Measurements from ENCODE around the gene SPOCK3. TPM values are rescaled to one million over a fixed set of nuclear protein-coding genes. Genes with fewer than 3 reads are reported as not detected.

Gene SPOCK3
- polyA plus RNA-seq, 2 donors, result 0.04 to 0.08 TPM

DNA sequence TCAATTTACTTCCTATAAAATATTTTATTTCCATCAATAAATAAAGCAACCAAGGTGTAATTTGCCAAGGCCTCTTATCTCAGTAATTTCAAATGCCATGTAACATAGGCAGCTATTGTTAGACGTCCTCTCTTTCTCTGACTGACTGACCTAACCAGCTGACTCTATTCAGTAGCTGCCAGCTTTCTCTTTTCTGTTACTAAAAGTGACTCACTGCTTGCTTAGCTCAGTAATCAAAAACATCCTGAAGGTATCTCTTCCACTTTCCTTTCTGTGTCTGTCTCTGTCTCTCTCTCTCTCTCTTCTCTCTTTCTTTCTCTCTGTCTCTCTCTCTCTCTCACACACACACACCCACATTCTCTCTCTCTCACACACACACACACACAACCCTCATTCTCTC, 134.2 kb downstream of the SPOCK3 start:
- Histone ChIP-seq H3K36me3 (ENCODE audit: control insufficient read depth in 2 of 2, insufficient read depth in 2 of 2, low read length in 1 of 2) (no peaks in the 10 kb centered on the region), H3K4me1 (ENCODE audit: control insufficient read depth in 2 of 2, insufficient read depth in 2 of 2, low read length in 1 of 2) (no peaks in the 10 kb centered on the region), H3K9me3 (ENCODE audit: control insufficient read depth in 2 of 2, insufficient read depth in 1 of 2, low read depth in 1 of 2, low read length in 1 of 2) (no peaks in the 10 kb centered on the region), H3K4me3 (ENCODE audit: low read depth in 1 of 2, low read length in 2 of 2) (no peak overlapping the region), H3K27ac (ENCODE audit: low read depth in 2 of 2, low read length in 1 of 2) (no peak overlapping the region), H3K27me3 (ENCODE audit: control insufficient read depth in 1 of 2, insufficient read depth in 2 of 2, low read length in 2 of 2) (no peaks in the 10 kb centered on the region)
- WGBS, 2 donors, result 10 to 16% methylated on average over 1 of the region's 1 CpG

DNA sequence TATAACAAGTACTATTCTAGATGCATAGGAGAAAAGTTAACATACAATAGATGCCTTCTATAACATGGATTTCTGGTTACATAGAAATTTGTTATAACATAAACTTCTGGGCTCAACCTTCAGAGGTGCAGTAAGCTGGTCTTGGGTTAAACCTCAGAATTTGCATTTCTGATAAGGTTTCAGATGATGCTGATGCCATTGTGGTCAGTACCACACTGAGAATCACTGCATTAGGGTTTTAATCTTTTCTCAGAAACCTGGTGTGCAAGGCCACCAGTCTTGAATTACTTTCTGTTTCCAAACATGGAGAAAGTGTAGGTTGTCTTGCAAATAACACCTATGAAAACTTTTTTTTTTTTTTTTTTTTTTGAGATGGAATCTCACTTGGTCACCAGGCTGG, 146.2 kb downstream of the SPOCK3 start:
- Histone ChIP-seq H3K27ac (ENCODE audit: low read depth in 2 of 2, low read length in 1 of 2) (no peak overlapping the region), H3K36me3 (ENCODE audit: control insufficient read depth in 2 of 2, insufficient read depth in 2 of 2, low read length in 1 of 2) (no peaks in the 10 kb centered on the region), H3K9me3 (ENCODE audit: control insufficient read depth in 2 of 2, insufficient read depth in 1 of 2, low read depth in 1 of 2, low read length in 1 of 2) (no peaks in the 10 kb centered on the region), H3K4me3 (ENCODE audit: low read depth in 1 of 2, low read length in 2 of 2) (no peak overlapping the region), H3K27me3 (ENCODE audit: control insufficient read depth in 1 of 2, insufficient read depth in 2 of 2, low read length in 2 of 2) (no peaks in the 10 kb centered on the region), H3K4me1 (ENCODE audit: control insufficient read depth in 2 of 2, insufficient read depth in 2 of 2, low read length in 1 of 2) (no peaks in the 10 kb centered on the region)

DNA sequence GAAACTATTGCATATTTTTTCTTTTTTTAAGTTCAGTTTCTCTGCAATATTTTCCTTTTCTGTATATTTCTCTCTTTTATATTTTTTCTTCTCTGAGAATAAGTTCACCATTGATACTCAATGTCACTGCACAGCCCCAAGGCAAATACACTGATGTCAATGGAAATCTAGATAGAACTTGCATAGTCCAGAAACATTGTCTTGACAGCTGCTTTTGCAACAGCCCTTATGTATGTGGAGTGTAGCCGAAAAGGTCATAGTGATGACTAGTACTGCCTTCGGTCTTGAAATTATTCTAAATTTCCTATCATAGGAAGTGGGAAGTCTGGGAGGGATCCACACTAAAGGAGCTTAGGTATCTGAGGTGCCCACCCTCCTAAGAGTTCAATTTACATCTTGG, 150.0 kb downstream of the SPOCK3 start:
- 86 to 92% methylated on average over 2 of the region's 2 CpGs for WGBS, 2 donors
- H3K4me3 ChIP-seq (ENCODE audit: low read depth in 1 of 2, low read length in 2 of 2), result no peak overlapping the region
- H3K9me3 ChIP-seq (ENCODE audit: control insufficient read depth in 2 of 2, insufficient read depth in 1 of 2, low read depth in 1 of 2, low read length in 1 of 2), result no peaks in the 10 kb centered on the region
- no peaks in the 10 kb centered on the region for H3K36me3 ChIP-seq (ENCODE audit: control insufficient read depth in 2 of 2, insufficient read depth in 2 of 2, low read length in 1 of 2)
- H3K4me1 ChIP-seq (ENCODE audit: control insufficient read depth in 2 of 2, insufficient read depth in 2 of 2, low read length in 1 of 2), result no peaks in the 10 kb centered on the region
- no peak overlapping the region for H3K27ac ChIP-seq (ENCODE audit: low read depth in 2 of 2, low read length in 1 of 2)
- no peaks in the 10 kb centered on the region for H3K27me3 ChIP-seq (ENCODE audit: control insufficient read depth in 1 of 2, insufficient read depth in 2 of 2, low read length in 2 of 2)

DNA sequence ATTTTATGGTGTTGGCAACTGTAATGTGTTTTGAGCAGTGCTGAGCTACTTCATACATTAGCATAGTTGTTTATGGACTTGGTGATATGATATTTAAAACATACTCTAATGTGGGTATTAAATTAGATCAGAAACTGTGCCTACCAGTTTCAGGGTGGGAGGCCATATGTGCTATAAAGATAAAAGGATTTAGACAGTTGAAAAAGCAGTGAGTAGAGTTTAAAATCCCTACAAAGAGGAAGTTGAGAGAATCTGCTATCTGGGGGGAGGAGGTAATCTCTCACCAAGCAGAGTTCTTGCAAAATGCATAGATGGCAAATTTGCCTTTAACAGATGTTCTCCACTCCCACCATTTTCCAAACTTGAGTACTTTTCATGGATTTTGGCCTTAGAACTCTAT, 154.5 kb downstream of the SPOCK3 start:
- no peak overlapping the region for H3K4me3 ChIP-seq (ENCODE audit: low read depth in 1 of 2, low read length in 2 of 2)
- no peak overlapping the region for H3K27ac ChIP-seq (ENCODE audit: low read depth in 2 of 2, low read length in 1 of 2)
- no peaks in the 10 kb centered on the region for H3K9me3 ChIP-seq (ENCODE audit: control insufficient read depth in 2 of 2, insufficient read depth in 1 of 2, low read depth in 1 of 2, low read length in 1 of 2)
- H3K4me1 ChIP-seq (ENCODE audit: control insufficient read depth in 2 of 2, insufficient read depth in 2 of 2, low read length in 1 of 2), result no peaks in the 10 kb centered on the region
- no peaks in the 10 kb centered on the region for H3K27me3 ChIP-seq (ENCODE audit: control insufficient read depth in 1 of 2, insufficient read depth in 2 of 2, low read length in 2 of 2)
- H3K36me3 ChIP-seq (ENCODE audit: control insufficient read depth in 2 of 2, insufficient read depth in 2 of 2, low read length in 1 of 2), result no peaks in the 10 kb centered on the region

DNA sequence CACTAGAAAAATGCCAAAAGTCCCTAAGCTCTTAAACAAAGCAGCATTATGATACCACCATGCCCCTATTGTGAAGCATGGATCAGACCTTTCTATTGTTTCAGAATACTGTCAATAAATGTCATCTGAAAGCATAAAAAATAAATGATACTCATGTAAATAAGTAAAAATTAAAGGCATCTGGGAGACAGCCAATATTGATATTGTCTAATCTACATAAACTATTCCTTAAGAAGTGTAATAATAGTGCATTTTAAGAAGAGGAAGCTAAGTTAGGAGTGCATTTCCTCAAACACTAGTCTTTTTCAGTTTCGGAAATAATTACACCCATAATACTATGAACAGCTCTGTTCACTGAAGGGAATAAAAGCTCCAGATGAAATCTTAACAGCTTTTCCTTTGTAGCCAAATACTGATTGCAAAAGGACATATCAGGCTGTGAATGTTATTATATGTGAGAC, 181.6 kb downstream of the SPOCK3 start:
- H3K4me1 ChIP-seq (ENCODE audit: control insufficient read depth in 2 of 2, insufficient read depth in 2 of 2, low read length in 1 of 2), result no peaks in the 10 kb centered on the region
- 62 to 64% methylated on average over 1 of the region's 1 CpG for WGBS, 2 donors
- no peak overlapping the region for H3K27ac ChIP-seq (ENCODE audit: low read depth in 2 of 2, low read length in 1 of 2)
- no peaks in the 10 kb centered on the region for H3K36me3 ChIP-seq (ENCODE audit: control insufficient read depth in 2 of 2, insufficient read depth in 2 of 2, low read length in 1 of 2)
- H3K4me3 ChIP-seq (ENCODE audit: low read depth in 1 of 2, low read length in 2 of 2), result no peak overlapping the region
- H3K27me3 ChIP-seq (ENCODE audit: control insufficient read depth in 1 of 2, insufficient read depth in 2 of 2, low read length in 2 of 2), result no peaks in the 10 kb centered on the region
- H3K9me3 ChIP-seq (ENCODE audit: control insufficient read depth in 2 of 2, insufficient read depth in 1 of 2, low read depth in 1 of 2, low read length in 1 of 2), result no peaks in the 10 kb centered on the region

DNA sequence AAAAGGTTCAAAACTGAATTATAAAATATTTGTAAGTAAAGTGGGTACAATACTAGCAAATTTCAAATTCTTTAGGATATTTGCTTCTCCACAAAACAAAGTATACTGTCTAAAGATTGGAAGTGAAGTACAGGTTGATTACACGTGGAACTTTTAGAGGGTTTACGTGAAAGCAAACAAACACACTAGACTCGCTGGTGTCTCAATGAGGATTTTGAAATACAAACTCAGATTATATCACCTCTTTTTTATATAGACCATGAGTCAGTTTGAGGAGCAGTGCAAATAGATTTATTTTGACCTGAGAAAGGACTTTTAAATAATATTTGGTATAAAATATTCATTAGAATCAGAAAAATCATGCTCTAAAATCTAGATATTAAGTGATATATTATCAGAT, 185.0 kb downstream of the SPOCK3 start:
- H3K27ac ChIP-seq (ENCODE audit: low read depth in 2 of 2, low read length in 1 of 2), result no peak overlapping the region
- no peaks in the 10 kb centered on the region for H3K9me3 ChIP-seq (ENCODE audit: control insufficient read depth in 2 of 2, insufficient read depth in 1 of 2, low read depth in 1 of 2, low read length in 1 of 2)
- 82 to 84% methylated on average over 3 of the region's 3 CpGs for WGBS, 2 donors
- no peaks in the 10 kb centered on the region for H3K27me3 ChIP-seq (ENCODE audit: control insufficient read depth in 1 of 2, insufficient read depth in 2 of 2, low read length in 2 of 2)
- no peaks in the 10 kb centered on the region for H3K36me3 ChIP-seq (ENCODE audit: control insufficient read depth in 2 of 2, insufficient read depth in 2 of 2, low read length in 1 of 2)
- H3K4me1 ChIP-seq (ENCODE audit: control insufficient read depth in 2 of 2, insufficient read depth in 2 of 2, low read length in 1 of 2), result no peaks in the 10 kb centered on the region
- no peak overlapping the region for H3K4me3 ChIP-seq (ENCODE audit: low read depth in 1 of 2, low read length in 2 of 2)

DNA sequence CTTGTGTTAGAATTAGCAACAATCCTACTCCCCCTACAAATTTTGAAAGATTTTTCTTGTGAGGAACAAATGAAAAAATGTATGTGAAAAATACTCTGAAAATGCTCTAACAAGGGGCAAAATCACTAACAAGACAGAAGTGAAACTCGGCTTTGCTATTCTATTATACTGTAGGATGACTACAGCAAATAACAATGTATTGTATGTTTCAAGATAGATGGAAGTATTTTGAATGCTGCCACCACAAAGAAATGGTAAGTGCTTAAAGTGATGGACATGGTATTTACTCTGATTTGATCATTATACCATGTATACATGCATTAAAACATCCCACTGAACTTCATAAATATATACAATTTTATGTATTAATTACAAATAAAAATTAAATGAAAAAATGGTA, 192.8 kb downstream of the SPOCK3 start:
- H3K9me3 ChIP-seq (ENCODE audit: control insufficient read depth in 2 of 2, insufficient read depth in 1 of 2, low read depth in 1 of 2, low read length in 1 of 2), result no peaks in the 10 kb centered on the region
- WGBS, 2 donors, result 60 to 65% methylated on average over 1 of the region's 1 CpG

DNA sequence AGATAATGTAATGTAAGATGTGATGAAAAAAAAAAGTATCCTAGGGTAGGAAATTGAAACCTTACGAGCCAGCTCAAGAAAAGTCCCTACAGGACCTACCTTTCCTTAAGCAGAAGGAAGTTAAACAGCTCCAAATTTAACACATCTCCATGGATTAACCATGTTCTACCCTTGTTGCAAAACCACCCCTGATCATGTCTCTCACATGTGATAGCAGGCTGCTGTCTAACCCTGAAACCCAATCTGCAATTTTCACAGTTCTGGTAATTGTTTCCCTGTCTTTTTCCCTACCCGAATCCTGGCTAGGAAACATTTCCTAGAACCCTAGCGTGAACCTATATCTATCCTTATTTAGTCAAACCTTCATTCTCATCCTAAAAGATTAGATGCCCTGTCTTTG, 198.9 kb downstream of the SPOCK3 start:
- H3K9me3 ChIP-seq (ENCODE audit: control insufficient read depth in 2 of 2, insufficient read depth in 1 of 2, low read depth in 1 of 2, low read length in 1 of 2), result no peaks in the 10 kb centered on the region
- H3K27me3 ChIP-seq (ENCODE audit: control insufficient read depth in 1 of 2, insufficient read depth in 2 of 2, low read length in 2 of 2), result no peaks in the 10 kb centered on the region
- 74 to 83% methylated on average over 3 of the region's 3 CpGs for WGBS, 2 donors
- H3K27ac ChIP-seq (ENCODE audit: low read depth in 2 of 2, low read length in 1 of 2), result no peak overlapping the region
- no peaks in the 10 kb centered on the region for H3K36me3 ChIP-seq (ENCODE audit: control insufficient read depth in 2 of 2, insufficient read depth in 2 of 2, low read length in 1 of 2)
- no peaks in the 10 kb centered on the region for H3K4me1 ChIP-seq (ENCODE audit: control insufficient read depth in 2 of 2, insufficient read depth in 2 of 2, low read length in 1 of 2)
- H3K4me3 ChIP-seq (ENCODE audit: low read depth in 1 of 2, low read length in 2 of 2), result no peak overlapping the region

More for the DNA sequence above, 192.8 kb downstream of the SPOCK3 start:
- no peaks in the 10 kb centered on the region for H3K36me3 ChIP-seq (ENCODE audit: control insufficient read depth in 2 of 2, insufficient read depth in 2 of 2, low read length in 1 of 2)
- H3K27me3 ChIP-seq (ENCODE audit: control insufficient read depth in 1 of 2, insufficient read depth in 2 of 2, low read length in 2 of 2), result no peaks in the 10 kb centered on the region
- H3K4me1 ChIP-seq (ENCODE audit: control insufficient read depth in 2 of 2, insufficient read depth in 2 of 2, low read length in 1 of 2), result no peaks in the 10 kb centered on the region
- no peak overlapping the region for H3K4me3 ChIP-seq (ENCODE audit: low read depth in 1 of 2, low read length in 2 of 2)
- no peak overlapping the region for H3K27ac ChIP-seq (ENCODE audit: low read depth in 2 of 2, low read length in 1 of 2)

DNA sequence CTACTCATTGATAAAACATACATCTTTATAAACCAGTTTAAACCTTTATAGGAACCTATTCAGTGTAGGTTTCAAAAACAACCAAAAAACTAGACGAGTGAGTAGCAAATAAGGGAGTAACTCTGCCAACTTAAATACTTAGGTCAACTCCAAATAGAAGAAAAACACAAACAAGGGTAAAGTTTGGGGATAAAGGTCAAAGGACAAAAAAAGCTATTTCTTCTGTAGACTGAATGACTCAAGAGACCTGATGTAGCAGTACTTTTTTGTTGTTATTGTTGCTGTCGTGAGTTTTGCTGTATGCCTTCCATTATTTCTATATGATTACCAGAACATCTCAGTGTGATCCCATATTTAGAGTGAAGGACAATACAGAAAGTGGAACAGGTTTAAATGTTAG, 199.3 kb downstream of the SPOCK3 start:
- no peak overlapping the region for H3K4me3 ChIP-seq (ENCODE audit: low read depth in 1 of 2, low read length in 2 of 2)
- no peaks in the 10 kb centered on the region for H3K27me3 ChIP-seq (ENCODE audit: control insufficient read depth in 1 of 2, insufficient read depth in 2 of 2, low read length in 2 of 2)
- no peak overlapping the region for H3K27ac ChIP-seq (ENCODE audit: low read depth in 2 of 2, low read length in 1 of 2)
- WGBS, 2 donors, result 49 to 67% methylated on average over 2 of the region's 2 CpGs
- H3K4me1 ChIP-seq (ENCODE audit: control insufficient read depth in 2 of 2, insufficient read depth in 2 of 2, low read length in 1 of 2), result no peaks in the 10 kb centered on the region
- H3K9me3 ChIP-seq (ENCODE audit: control insufficient read depth in 2 of 2, insufficient read depth in 1 of 2, low read depth in 1 of 2, low read length in 1 of 2), result no peaks in the 10 kb centered on the region
- no peaks in the 10 kb centered on the region for H3K36me3 ChIP-seq (ENCODE audit: control insufficient read depth in 2 of 2, insufficient read depth in 2 of 2, low read length in 1 of 2)

DNA sequence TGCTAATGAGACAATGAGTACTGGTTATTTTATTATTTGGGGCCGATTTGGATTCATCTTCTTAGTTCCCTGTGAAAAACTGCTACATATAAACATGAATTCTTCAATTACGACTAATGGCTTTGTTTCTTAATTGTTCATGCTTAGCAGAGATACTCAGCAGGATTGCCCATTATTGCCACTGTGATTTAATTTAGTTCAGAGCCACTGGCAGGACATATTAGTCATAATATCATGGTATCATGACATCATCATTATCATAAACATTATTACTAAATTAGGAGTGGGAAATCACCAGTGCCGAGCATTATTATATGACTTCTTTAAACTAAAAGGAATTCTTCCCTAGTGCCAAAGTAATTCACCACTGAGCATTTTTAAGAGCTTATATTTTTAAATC, 201.4 kb downstream of the SPOCK3 start:
- Histone ChIP-seq H3K4me1 (ENCODE audit: control insufficient read depth in 2 of 2, insufficient read depth in 2 of 2, low read length in 1 of 2) (no peaks in the 10 kb centered on the region), H3K4me3 (ENCODE audit: low read depth in 1 of 2, low read length in 2 of 2) (no peak overlapping the region), H3K27me3 (ENCODE audit: control insufficient read depth in 1 of 2, insufficient read depth in 2 of 2, low read length in 2 of 2) (no peaks in the 10 kb centered on the region), H3K27ac (ENCODE audit: low read depth in 2 of 2, low read length in 1 of 2) (no peak overlapping the region), H3K9me3 (ENCODE audit: control insufficient read depth in 2 of 2, insufficient read depth in 1 of 2, low read depth in 1 of 2, low read length in 1 of 2) (no peaks in the 10 kb centered on the region), H3K36me3 (ENCODE audit: control insufficient read depth in 2 of 2, insufficient read depth in 2 of 2, low read length in 1 of 2) (no peaks in the 10 kb centered on the region)
- WGBS, 2 donors, result 59 to 66% methylated on average over 3 of the region's 3 CpGs
